GM18868 (cell line): Measurements from ENCODE around the gene CACNA1C.

Source experiments
- ATAC-seq: cut with Tn5 transposase; IDR thresholded peaks from one replicate; pipeline ENCODE4 v1.9.1; 2021; ENCODE audit warnings: mild to moderate bottlenecking, moderate library complexity; ENCODE audit not compliant: unreplicated experiment

The CACNA1C gene

DNA sequence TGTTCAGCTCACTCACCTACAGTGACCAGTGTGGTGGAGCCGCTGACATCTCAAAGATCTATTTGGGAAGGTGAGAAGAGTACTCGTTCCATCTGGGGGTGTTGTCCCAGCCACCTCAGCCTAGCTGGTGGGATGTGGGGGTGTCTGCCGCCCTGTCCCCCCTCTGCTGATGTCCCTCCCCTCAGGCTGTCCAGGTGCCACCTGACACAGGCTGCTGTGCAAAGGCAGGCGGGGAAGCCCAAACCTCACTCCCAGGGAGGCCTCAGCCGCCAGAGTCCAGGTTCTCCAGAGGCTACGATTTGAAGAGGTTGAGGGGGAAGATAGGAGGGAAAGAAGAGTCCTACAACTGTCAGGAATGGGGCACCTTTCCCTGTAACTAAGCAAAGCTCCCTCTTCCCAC lies 690.7 kb downstream of the CACNA1C start:
- ATAC-seq: no peak

DNA sequence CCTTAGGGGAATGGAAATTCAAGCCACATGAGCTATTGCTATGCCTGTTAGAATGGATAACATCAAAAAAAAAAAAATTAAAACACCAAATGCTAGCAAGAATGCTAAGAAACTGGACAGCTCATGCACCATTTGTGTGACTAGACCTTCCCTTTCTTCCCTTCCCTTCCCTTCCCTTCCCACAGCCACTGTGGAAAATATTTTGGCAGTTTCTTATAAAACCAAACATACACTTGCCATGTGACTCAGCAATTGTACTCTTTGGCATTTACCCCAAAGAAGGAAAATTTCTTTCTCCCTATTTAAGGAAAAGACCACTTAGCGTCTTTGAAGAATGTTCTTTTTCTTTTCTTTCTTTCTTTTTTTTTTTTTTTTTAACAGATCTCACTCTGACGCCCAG lies 692.9 kb downstream of the CACNA1C start:
- ATAC-seq: no peak
